GM12875 (cell line): ENCODE data around the gene GDPGP1.

Experiments
- H3K4me3 ChIP-seq: one replicate; pipeline ENCODE4 v1.5.1; 2011; ENCODE audit warnings: low read depth, low read length, control low read depth
- TF ChIP-seq, protein P1 (sequence below): IDR thresholded peaks from 2 replicates; pipeline ENCODE4 v1.5.1; 2011; ENCODE audit warnings: low read depth, mild to moderate bottlenecking, control low read depth, inconsistent platforms, low read length, moderate library complexity, borderline replicate concordance; ENCODE audit not compliant: insufficient read depth

GDPGP1 gene

DNA sequence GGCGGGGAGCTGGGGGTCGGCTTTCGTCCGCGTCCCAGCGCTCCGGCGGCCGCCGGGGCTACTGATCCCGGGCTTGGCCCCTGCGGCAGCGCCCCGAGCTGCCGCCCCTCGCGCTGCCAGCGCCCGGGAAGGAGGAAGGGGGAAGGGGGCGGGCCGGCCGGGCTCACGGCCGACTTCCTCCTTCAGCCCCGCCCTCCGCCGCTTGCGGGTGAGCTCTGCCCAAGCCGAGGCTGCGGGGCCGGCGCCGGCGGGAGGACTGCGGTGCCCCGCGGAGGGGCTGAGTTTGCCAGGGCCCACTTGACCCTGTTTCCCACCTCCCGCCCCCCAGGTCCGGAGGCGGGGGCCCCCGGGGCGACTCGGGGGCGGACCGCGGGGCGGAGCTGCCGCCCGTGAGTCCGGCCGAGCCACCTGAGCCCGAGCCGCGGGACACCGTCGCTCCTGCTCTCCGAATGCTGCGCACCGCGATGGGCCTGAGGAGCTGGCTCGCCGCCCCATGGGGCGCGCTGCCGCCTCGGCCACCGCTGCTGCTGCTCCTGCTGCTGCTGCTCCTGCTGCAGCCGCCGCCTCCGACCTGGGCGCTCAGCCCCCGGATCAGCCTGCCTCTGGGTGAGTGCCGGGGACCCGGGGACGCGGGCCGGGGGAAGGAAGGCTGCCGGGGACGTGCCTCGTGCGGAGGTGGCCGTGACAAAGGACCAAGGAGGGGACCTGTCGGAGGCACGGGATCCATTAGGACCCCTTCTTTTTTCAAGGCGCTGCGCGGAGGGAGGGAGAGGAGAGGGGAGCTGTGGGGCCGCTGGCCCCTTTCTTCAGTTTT, 32.7 kb upstream of the GDPGP1 start, which contains the start of gene SEMA4B:
Gene SEMA4B, plus strand, starts transcription at position 201 of the 814 bp plus-strand sequence. Its CDS starts 249 bp downstream, at position 450.
- H3K4me3 ChIP-seq = peak within 1 kb of the TSS; percentile 61
- TF ChIP-seq, protein P1, sequence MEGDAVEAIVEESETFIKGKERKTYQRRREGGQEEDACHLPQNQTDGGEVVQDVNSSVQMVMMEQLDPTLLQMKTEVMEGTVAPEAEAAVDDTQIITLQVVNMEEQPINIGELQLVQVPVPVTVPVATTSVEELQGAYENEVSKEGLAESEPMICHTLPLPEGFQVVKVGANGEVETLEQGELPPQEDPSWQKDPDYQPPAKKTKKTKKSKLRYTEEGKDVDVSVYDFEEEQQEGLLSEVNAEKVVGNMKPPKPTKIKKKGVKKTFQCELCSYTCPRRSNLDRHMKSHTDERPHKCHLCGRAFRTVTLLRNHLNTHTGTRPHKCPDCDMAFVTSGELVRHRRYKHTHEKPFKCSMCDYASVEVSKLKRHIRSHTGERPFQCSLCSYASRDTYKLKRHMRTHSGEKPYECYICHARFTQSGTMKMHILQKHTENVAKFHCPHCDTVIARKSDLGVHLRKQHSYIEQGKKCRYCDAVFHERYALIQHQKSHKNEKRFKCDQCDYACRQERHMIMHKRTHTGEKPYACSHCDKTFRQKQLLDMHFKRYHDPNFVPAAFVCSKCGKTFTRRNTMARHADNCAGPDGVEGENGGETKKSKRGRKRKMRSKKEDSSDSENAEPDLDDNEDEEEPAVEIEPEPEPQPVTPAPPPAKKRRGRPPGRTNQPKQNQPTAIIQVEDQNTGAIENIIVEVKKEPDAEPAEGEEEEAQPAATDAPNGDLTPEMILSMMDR = no peak

DNA sequence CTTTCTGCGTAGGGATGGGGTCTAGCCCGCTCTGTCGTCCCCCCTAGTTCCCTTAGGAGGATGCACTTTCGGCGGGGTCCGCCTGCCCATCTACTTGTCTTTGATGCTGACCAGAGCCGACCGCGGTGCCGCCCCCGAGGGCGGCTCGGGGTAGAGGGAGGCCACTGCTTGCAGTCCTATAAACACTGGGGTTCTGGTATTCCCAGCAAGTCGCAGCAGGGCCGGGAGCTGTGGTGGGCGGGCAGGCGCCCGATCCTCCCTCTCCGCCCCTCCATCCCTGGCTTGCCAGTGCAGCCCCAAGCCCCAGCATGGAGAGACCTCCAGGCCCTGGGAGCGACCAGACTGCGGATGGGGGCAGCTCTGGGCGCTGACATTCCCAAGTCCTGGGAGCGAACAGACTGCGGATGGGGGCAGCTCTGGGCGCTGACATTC, 32.0 kb upstream of the GDPGP1 start:
- H3K4me3 ChIP-seq = peak overlapping the region; percentile 61
- TF ChIP-seq, protein P1 = no peak

DNA sequence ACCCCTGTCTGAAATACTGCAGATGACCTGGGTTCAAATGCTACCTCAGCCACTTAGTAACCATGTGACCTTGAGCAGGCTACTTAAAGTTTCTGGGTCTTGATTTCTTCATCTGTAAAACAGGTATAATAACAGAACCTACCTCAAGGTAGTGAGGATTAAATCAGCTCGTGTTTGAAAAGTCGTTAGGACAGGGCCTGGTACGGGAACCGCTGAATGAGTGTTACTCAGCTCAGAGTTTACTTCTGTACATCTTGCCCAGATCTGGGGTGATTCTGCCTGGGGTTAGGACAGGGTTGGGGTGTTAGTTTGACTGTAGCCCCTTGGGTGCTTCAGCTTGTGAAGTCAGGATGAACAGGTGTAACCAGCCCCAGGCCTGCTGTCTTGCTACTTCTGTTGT, 31.1 kb upstream of the GDPGP1 start:
- no peak overlapping the region for H3K4me3 ChIP-seq
- TF ChIP-seq, protein P1 = no peak

DNA sequence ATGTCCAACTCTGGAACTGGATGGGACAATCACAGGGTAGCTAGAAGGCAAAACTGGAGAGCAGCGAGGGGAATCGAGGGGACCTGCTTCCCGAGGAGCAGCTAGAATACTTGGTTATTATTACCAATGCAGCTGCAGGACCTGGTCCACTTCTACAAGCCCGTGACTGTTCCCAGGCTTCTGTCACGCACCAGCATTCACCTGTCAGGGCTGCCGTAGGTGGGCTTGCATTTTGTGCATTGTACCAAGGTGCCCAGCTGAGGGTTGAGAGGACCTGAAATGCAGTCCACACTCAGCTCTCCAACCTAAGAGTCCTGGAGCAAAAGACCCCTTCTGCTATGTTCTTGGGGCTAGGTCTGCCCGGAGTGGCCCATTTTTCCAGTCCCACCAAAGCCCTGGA, 30.5 kb upstream of the GDPGP1 start:
- TF ChIP-seq, protein P1 = no peak
- no peak overlapping the region for H3K4me3 ChIP-seq

DNA sequence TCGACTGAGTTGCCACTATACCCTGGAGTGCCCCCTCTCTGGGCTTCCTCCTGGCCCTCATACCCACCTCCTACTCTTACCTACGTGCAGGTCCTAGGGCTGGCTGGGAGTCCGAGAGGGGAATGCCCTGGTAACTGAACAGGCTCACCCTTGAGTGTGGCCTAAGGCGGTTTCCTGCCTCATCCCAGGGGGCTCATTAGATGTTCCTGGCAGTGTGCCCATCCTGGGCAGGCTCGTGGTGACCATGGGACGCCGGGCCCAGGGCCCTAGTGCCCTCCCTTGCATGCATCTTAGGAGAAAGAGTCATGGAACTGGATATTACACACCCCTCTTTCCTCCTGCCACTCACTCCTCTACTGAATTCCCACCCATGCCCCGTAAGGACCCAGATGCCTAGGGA, 30.1 kb upstream of the GDPGP1 start:
- TF ChIP-seq, protein P1 = no peak
- H3K4me3 ChIP-seq = no peak overlapping the region

DNA sequence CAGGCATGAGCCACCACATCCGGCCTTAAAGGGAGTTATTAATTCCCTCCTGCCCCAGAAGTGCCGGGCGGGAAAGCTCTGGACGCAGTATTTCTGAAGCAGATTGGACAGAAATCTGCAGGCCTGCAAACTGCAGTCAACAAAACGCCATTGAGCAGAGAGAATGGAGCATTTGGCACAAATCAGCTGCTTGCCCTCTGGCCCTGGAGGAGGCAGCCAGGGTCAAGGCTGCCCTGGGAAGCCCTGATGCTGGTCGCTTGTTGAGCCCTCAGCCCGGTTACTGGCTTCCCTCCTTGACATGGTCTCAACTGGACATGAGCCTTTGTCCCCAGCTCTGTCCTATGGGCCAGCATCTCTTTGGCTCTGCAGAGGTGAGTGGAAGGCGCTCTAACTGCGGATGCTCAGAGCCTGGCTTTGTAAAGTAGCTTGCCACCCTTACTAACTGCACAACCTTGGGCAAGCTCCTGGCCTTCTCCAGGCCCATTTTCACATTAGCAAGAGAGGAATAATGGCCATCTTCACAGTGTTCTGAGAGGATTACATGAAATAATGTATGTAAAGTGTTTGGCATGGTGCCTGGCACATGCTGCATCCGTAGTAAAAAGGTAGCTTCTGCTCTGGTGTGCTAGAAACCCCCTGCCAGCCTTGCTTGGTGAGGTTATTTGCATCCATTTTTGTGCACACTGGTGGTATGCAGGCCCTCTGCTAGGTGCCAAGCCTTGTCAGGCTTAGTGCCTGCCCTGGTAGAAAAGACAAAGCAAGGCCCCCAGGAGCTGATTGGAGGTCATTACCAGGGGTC, 28.8 kb upstream of the GDPGP1 start:
- TF ChIP-seq, protein P1 = no peak
- no peak overlapping the region for H3K4me3 ChIP-seq
